Activated CD4-positive, CD25-positive, alpha-beta regulatory T cell treated with anti-CD3 and anti-CD28 coated beads, Interleukin-2, amount 50 U/mL, for 72 hours (primary cell): ENCODE results near the gene PRX.

Source experiments
- DNase-seq: peaks from one replicate; pipeline ENCODE4 v3.0.0; 2021

PRX gene

DNA sequence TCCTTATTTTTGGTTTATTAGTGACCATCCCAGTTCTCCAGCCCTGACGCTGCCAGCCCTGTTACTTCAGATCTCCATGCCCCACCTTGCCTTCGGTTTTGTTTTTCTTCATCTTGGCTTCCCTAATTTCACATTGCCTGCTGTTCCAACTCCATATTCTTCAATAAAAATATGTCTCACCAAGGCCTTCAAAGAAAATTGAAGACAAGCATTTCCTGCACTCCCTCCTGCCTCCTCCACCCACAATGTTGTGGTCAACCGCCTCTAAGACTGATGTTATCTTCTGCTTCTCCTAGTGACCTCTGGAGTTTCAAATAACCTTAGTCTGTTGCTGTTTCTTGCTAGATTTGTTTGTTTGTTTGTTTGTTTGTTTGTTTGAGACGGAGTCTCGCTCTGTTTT lies 50.1 kb downstream of the PRX start:
- no peak for DNase-seq

- DNase-seq = no peak
These were observed 51.0 kb downstream of the PRX start for GRCh38 chr19:40362160-40362559.

GRCh38 chr19:40360708-40361241 lies 52.4 kb downstream of the PRX start:
- DNase-seq = no peak

- no peak for DNase-seq
These were observed 53.0 kb downstream of the PRX start for GRCh38 chr19:40360020-40360707.

DNA sequence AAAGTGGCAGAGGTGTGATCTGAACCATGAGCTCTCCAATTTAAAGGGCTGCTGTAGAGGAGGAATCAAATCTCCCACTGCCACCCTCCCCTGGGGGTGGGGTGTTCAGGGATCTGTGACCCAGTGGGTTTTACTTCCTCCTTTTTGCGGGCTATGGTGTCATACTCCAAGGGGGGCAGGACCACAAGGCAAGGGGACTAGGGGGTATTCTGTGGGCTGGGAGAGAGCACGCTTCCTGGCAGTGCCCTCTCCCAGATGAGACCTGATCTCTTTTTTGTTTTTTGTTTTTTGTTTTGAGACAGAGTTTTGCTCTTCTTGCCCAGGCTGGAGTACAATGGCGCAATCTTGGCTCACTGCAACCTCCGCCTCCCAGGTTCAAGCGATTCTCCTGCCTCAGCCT lies 54.4 kb downstream of the PRX start:
- DNase-seq = no peak

- DNase-seq = no peak
These were observed 55.5 kb downstream of the PRX start for GRCh38 chr19:40357640-40358039.

DNA sequence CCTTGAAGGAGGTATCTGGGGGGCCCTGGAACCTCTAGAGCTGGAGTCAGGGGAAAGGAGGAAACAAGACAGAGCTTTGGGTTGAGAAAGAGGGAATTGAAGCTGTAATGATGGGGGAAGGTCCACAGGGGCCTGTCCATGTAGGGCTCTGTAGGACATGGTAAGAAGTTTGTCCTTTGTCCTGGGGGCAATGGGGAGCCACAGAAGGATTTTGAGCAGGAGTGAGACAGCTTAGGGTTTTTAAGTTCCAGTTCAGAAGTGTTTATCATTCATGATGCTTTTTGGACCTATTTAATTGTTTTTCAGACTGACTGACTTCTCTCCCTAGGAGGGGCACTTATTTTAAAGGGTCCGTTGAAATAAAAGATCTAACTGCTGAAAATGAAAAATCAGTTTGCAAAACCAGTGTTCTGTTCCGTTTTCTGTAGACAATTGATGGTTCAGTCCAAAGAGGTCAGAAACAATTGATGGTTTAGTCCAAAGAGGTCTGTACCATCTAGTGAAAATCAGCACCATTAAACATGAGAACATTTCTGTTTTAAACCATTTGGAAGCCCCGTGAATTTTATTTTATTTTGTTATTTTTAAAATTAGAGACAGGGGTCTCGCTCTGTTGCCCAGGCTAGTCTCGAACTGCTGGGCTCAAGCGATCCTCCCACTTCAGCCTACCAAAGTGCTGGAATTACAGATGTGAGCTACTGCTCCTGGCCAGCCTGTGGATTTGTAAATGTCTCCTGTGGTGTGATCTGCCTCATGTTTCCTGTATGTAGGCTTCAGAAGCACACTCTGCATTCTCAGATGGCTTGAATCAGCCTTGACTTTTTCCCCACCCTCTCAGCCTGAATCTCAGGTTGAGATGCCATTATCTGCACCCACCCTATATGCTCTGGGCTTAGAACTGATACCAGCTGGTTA lies 56.2 kb downstream of the PRX start:
- no peak for DNase-seq

DNA sequence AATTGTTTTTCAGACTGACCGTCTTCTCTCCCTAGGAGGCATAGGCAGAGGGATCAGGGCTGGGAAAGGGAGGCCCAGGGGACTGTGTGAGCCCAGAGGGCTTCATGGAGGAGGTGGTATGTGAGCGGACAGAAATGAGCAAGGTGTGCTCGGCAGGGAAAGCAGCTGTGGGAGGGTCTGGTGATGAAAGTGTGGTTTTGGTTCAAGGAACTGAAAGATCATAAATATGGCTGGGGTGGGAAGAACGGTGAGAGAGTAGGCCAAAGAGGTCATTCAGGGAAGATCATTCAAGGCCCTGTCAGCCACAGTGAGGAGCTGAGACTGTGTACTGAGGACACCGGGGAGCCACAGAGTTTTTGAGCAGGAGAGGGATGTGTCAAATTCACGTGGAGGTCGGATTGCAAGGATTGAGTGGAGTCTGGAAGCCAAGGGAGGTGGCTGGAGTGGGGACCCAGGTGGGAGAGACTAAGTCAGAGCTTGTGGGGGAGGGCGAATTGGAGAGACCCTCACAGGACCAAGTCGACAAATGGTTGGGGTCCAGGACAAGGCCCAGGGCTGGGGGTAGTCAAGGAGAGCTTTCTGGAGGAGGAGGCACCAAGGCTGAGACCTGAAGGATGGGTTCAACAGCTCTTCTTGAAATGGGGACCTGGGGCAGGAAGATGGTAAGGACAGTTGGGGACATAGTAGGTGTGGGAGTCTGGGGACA lies 57.0 kb downstream of the PRX start:
- no peak for DNase-seq

GRCh38 chr19:40348961-40349507 lies 64.1 kb downstream of the PRX start:
- DNase-seq = no peak

GRCh38 chr19:40348125-40348913 lies 64.9 kb downstream of the PRX start, which contains the start of the genes C19orf47 and PLD3:
TSS of gene C19orf47 (minus strand) at chr19:40348397. CDS start at chr19:40341857, 6,540 bp downstream.
TSS of gene PLD3 (plus strand) at chr19:40348695. CDS start at chr19:40366484, 17,789 bp downstream.
- DNase-seq = peak; percentile 98

DNA sequence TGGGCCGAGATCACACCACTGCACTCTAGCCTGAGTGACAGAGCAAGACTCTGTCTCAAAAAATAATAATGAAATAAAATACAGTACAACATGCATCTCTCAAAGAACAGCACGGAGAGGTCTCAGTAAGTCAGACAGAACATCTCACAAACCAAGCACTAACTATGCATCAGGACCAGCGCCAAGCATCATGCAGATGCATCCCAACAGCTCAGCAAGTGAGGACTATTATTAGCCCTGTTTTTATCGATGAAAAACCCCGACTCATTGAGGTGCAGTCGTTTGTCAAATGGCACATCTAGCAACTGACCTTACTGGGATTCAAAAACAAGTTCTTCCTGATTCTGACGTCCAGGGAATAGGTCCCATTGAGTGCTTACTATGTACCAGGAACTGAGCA lies 68.8 kb downstream of the PRX start:
- DNase-seq = no peak
